ENCODE measurements around the gene WDR86. TPM values are rescaled to one million over a fixed set of nuclear protein-coding genes. Genes with fewer than 3 reads are reported as not detected.

Gene WDR86
- total RNA-seq, 4 donors from 2014 or later, result 8.3 to 51.2 (median 15.6) TPM

- no peak for TF ChIP-seq CTCF (IDR thresholded peaks at IDR 0.05; ENCODE audit: low read depth)
Measured at GRCh38 chr7:151434549-151434948, 24.7 kb upstream of the WDR86 start.

GRCh38 chr7:151433721-151434400 lies 24.0 kb upstream of the WDR86 start:
- TF ChIP-seq CTCF (IDR thresholded peaks at IDR 0.05; ENCODE audit: low read depth), result no peak

- no peak for TF ChIP-seq CTCF (IDR thresholded peaks at IDR 0.05; ENCODE audit: low read depth)
Measured at GRCh38 chr7:151432658-151433521, 23.1 kb upstream of the WDR86 start.

- TF ChIP-seq CTCF (IDR thresholded peaks at IDR 0.05; ENCODE audit: low read depth), result no peak
Measured at GRCh38 chr7:151431768-151432311, 22.0 kb upstream of the WDR86 start.

- TF ChIP-seq CTCF (IDR thresholded peaks at IDR 0.05; ENCODE audit: low read depth), result no peak
Measured at GRCh38 chr7:151431281-151431767, 21.5 kb upstream of the WDR86 start.

- no peak for TF ChIP-seq CTCF (IDR thresholded peaks at IDR 0.05; ENCODE audit: low read depth)
Measured at GRCh38 chr7:151430391-151431205, 20.8 kb upstream of the WDR86 start.

Data from subcutaneous adipose tissue (tissue), 4 donors.